ENCODE results near the gene PDE4A.
A peak's percentile ranks its signal among the peaks of the same experiment; 100 is the strongest.

PDE4A gene

GRCh38 chr19:10510301-10510802 lies 90.0 kb downstream of the PDE4A start:
- Mint-ChIP-seq H3K27ac (no peak overlapping the region), H3K27me3 (peaks cover 13% of the 10 kb centered on the region), H3K36me3 (no peaks in the 10 kb centered on the region), H3K4me1 (peaks cover 2% of the 10 kb centered on the region), H3K4me3 (no peak overlapping the region), H3K9me3 (no peaks in the 10 kb centered on the region)
- ATAC-seq (ENCODE audit: low read depth) (no peak), DNase-seq (ENCODE audit: low spot score in 2 of 2) (peak; percentile 65 to 83)

- ATAC-seq (ENCODE audit: low read depth) (no peak), DNase-seq (ENCODE audit: low spot score in 2 of 2) (no peak)
- Mint-ChIP-seq H3K27me3 (peaks cover 26% of the 10 kb centered on the region), H3K36me3 (no peaks in the 10 kb centered on the region), H3K27ac (no peak overlapping the region), H3K9me3 (no peaks in the 10 kb centered on the region), H3K4me1 (peaks cover 10% of the 10 kb centered on the region), H3K4me3 (no peak overlapping the region)
Observed at GRCh38 chr19:10513223-10513622, 92.9 kb downstream of the PDE4A start.

GRCh38 chr19:10514211-10515145 lies 94.1 kb downstream of the PDE4A start:
- DNase-seq (ENCODE audit: low spot score in 2 of 2) (peak in 1 of 2 donors; percentile 32), ATAC-seq (ENCODE audit: low read depth) (peak; percentile 47)
- Mint-ChIP-seq H3K4me1 (peaks cover 19% of the 10 kb centered on the region), H3K4me3 (no peak overlapping the region), H3K27me3 (peaks cover 35% of the 10 kb centered on the region), H3K27ac (no peak overlapping the region), H3K9me3 (no peaks in the 10 kb centered on the region), H3K36me3 (no peaks in the 10 kb centered on the region)

GRCh38 chr19:10516064-10516385 lies 95.7 kb downstream of the PDE4A start:
- no peaks in the 10 kb centered on the region for H3K36me3 Mint-ChIP-seq
- ATAC-seq (ENCODE audit: low read depth): no peak
- peaks cover 41% of the 10 kb centered on the region for H3K27me3 Mint-ChIP-seq
- no peak for DNase-seq (ENCODE audit: low spot score in 2 of 2)
- no peak overlapping the region for H3K4me3 Mint-ChIP-seq
- no peaks in the 10 kb centered on the region for H3K9me3 Mint-ChIP-seq
- H3K27ac Mint-ChIP-seq: no peak overlapping the region
- peaks cover 20% of the 10 kb centered on the region for H3K4me1 Mint-ChIP-seq

- H3K4me1 Mint-ChIP-seq: peaks cover 20% of the 10 kb centered on the region
- no peaks in the 10 kb centered on the region for H3K36me3 Mint-ChIP-seq
- peak overlapping the region; percentile 10 for H3K4me3 Mint-ChIP-seq
- no peak overlapping the region for H3K27ac Mint-ChIP-seq
- no peaks in the 10 kb centered on the region for H3K9me3 Mint-ChIP-seq
- DNase-seq (ENCODE audit: low spot score in 2 of 2): no peak
- no peak for ATAC-seq (ENCODE audit: low read depth)
- peaks cover 39% of the 10 kb centered on the region for H3K27me3 Mint-ChIP-seq
Observed at GRCh38 chr19:10516671-10517286, 96.4 kb downstream of the PDE4A start.

GRCh38 chr19:10517361-10517759 lies 97.0 kb downstream of the PDE4A start, which contains the start of gene S1PR5:
Gene S1PR5, minus strand, starts transcription at chr19:10517447. Its CDS starts 2,436 bp downstream, at chr19:10515011.
- H3K4me1 Mint-ChIP-seq: peaks cover 20% of the 10 kb centered on the region
- H3K27me3 Mint-ChIP-seq: peaks cover 39% of the 10 kb centered on the region
- H3K27ac Mint-ChIP-seq: no peak within 1 kb of the TSS
- H3K9me3 Mint-ChIP-seq: no peaks in the 10 kb centered on the region
- ATAC-seq (ENCODE audit: low read depth) (no peak), DNase-seq (ENCODE audit: low spot score in 2 of 2) (peak in 1 of 2 donors; percentile 30)
- peak within 1 kb of the TSS; percentile 45 for H3K4me3 Mint-ChIP-seq
- H3K36me3 Mint-ChIP-seq: no peaks in the 10 kb centered on the region

- no peak for DNase-seq (ENCODE audit: low spot score in 2 of 2)
- Mint-ChIP-seq H3K36me3 (no peaks in the 10 kb centered on the region), H3K27me3 (peaks cover 39% of the 10 kb centered on the region), H3K27ac (no peak overlapping the region), H3K4me3 (peak overlapping the region; percentile 45), H3K9me3 (no peaks in the 10 kb centered on the region), H3K4me1 (peaks cover 20% of the 10 kb centered on the region)
- peak; percentile 55 for ATAC-seq (ENCODE audit: low read depth)
Observed at GRCh38 chr19:10517760-10518443, 97.6 kb downstream of the PDE4A start.

GRCh38 chr19:10518444-10519361 lies 98.4 kb downstream of the PDE4A start:
- peaks cover 32% of the 10 kb centered on the region for H3K27me3 Mint-ChIP-seq
- ATAC-seq (ENCODE audit: low read depth): peak; percentile 62
- no peak overlapping the region for H3K27ac Mint-ChIP-seq
- no peaks in the 10 kb centered on the region for H3K36me3 Mint-ChIP-seq
- H3K4me3 Mint-ChIP-seq: peak overlapping the region; percentile 42
- DNase-seq (ENCODE audit: low spot score in 2 of 2): no peak
- H3K4me1 Mint-ChIP-seq: peaks cover 20% of the 10 kb centered on the region
- H3K9me3 Mint-ChIP-seq: no peaks in the 10 kb centered on the region

Data from memory B cell (primary cell).